Thoracic aorta (tissue), 2 donors: ENCODE results near the gene AFF1. TPM values are rescaled to one million over a fixed set of nuclear protein-coding genes. Genes with fewer than 3 reads are reported as not detected.

Experiments
- ATAC-seq: fragments of 150-250 bp; one replicate; pipeline ENCODE4 v1.8.0; 2017; ENCODE audit warnings: low read depth; ENCODE audit not compliant: insufficient number of reproducible peaks, low FRiP score
- DNase-seq: peaks from one replicate; pipeline ENCODE4 v3.0.0-alpha.2; 2020; ENCODE audit warnings: low spot score
- H3K27ac ChIP-seq, 2 donors: fragments of 200-600 bp; sonication (generic); 1 replicate in 1 of 2; 2 replicates in 1 of 2; pipeline ENCODE4 v1.5.1; 2016; ENCODE audit warnings: mild to moderate bottlenecking in 2 of 2, moderate library complexity in 2 of 2
- H3K27me3 ChIP-seq: fragments of 200-600 bp; sonication (generic); replicated peaks from 2 replicates; pipeline ENCODE4 v1.6.0; 2016; ENCODE audit warnings: mild to moderate bottlenecking; ENCODE audit not compliant: insufficient read depth
- H3K36me3 ChIP-seq: fragments of 200-600 bp; sonication (generic); one replicate; pipeline ENCODE4 v1.5.1; 2016
- H3K4me1 ChIP-seq, 2 donors: fragments of 200-600 bp; sonication (generic); 1 replicate in 1 of 2; 2 replicates in 1 of 2; pipeline versions ENCODE4 v1.5.1 to v1.6.0; 2016; ENCODE audit warnings: low read depth in 2 of 2, mild to moderate bottlenecking in 1 of 2; ENCODE audit not compliant: control insufficient read depth in 1 of 2
- H3K4me3 ChIP-seq: fragments of 200-600 bp; sonication (generic); 2 replicates; pipeline ENCODE4 v1.5.1; 2016; ENCODE audit warnings: mild to moderate bottlenecking
- H3K9me3 ChIP-seq: fragments of 200-600 bp; sonication (generic); 2 replicates; pipeline ENCODE4 v1.5.1; 2016
- CTCF ChIP-seq: fragments of 200-600 bp; sonication (generic); IDR thresholded peaks from one replicate; pipeline ENCODE4 v1.5.1; 2019; ENCODE audit warnings: antibody characterized with exemption
- total RNA-seq, 2 donors: library from RNA; depleted of rRNA; stranded (reverse); fragments of >200 nt; gene quantifications; one replicate each; pipeline versions ENCODE4 v1.1.0 to v1.2.3, GENCODE V29; 2016

AFF1 gene
- total RNA-seq, 2 donors from 2014 or later: 51.9 to 93.2 TPM

- H3K27ac ChIP-seq: peak overlapping the region in 1 of 2 donors; percentile 14
- H3K4me3 ChIP-seq: no peak overlapping the region
- H3K4me1 ChIP-seq: peaks cover 46 to 74% of the 10 kb centered on the region in 2 donors
- H3K9me3 ChIP-seq: no peaks in the 10 kb centered on the region
- DNase-seq (no peak), ATAC-seq (no peak)
- H3K27me3 ChIP-seq: no peaks in the 10 kb centered on the region
- TF ChIP-seq CTCF: no peak
- H3K36me3 ChIP-seq: peaks cover 7% of the 10 kb centered on the region
Observed at GRCh38 chr4:87049508-87049907, 114.7 kb downstream of the AFF1 start.

- TF ChIP-seq CTCF: no peak
- Histone ChIP-seq H3K27ac (peak overlapping the region; percentile 61 to 74), H3K36me3 (peaks cover 7% of the 10 kb centered on the region), H3K9me3 (no peaks in the 10 kb centered on the region), H3K4me1 (peaks cover 44 to 74% of the 10 kb centered on the region in 2 donors), H3K27me3 (no peaks in the 10 kb centered on the region), H3K4me3 (peak overlapping the region; percentile 22)
- DNase-seq (no peak), ATAC-seq (no peak)
Observed at GRCh38 chr4:87050596-87050995, 115.8 kb downstream of the AFF1 start.

GRCh38 chr4:87051121-87051713 is 116.4 kb downstream of the AFF1 start:
- peak overlapping the region; percentile 61 to 79 for H3K27ac ChIP-seq
- no peak for DNase-seq
- H3K9me3 ChIP-seq: no peaks in the 10 kb centered on the region
- TF ChIP-seq CTCF: no peak
- peaks cover 7% of the 10 kb centered on the region for H3K36me3 ChIP-seq
- ATAC-seq: peak; percentile 91
- H3K4me3 ChIP-seq: peak overlapping the region; percentile 22
- H3K4me1 ChIP-seq: peaks cover 45 to 74% of the 10 kb centered on the region in 2 donors
- H3K27me3 ChIP-seq: no peaks in the 10 kb centered on the region

- no peak for TF ChIP-seq CTCF
- peaks cover 57 to 80% of the 10 kb centered on the region in 2 donors for H3K4me1 ChIP-seq
- peak overlapping the region; percentile 61 to 79 for H3K27ac ChIP-seq
- no peak for DNase-seq
- H3K36me3 ChIP-seq: no peaks in the 10 kb centered on the region
- no peaks in the 10 kb centered on the region for H3K27me3 ChIP-seq
- no peak for ATAC-seq
- H3K4me3 ChIP-seq: no peak overlapping the region
- no peaks in the 10 kb centered on the region for H3K9me3 ChIP-seq
Observed at GRCh38 chr4:87052615-87053014, 117.8 kb downstream of the AFF1 start.

GRCh38 chr4:87053176-87053658 is 118.4 kb downstream of the AFF1 start:
- Histone ChIP-seq H3K27me3 (no peaks in the 10 kb centered on the region), H3K36me3 (no peaks in the 10 kb centered on the region), H3K27ac (peak overlapping the region; percentile 79 to 84), H3K4me1 (peaks cover 61 to 86% of the 10 kb centered on the region in 2 donors), H3K4me3 (no peak overlapping the region), H3K9me3 (no peaks in the 10 kb centered on the region)
- no peak for TF ChIP-seq CTCF
- DNase-seq (no peak), ATAC-seq (no peak)
